ENCODE measurements around the gene MYADM. TPM values are rescaled to one million over a fixed set of nuclear protein-coding genes. Genes with fewer than 3 reads are reported as not detected.

Gene MYADM
- total and polyA plus RNA-seq, 4 donors, result 48.5 to 245 (median 79.1) TPM

DNA sequence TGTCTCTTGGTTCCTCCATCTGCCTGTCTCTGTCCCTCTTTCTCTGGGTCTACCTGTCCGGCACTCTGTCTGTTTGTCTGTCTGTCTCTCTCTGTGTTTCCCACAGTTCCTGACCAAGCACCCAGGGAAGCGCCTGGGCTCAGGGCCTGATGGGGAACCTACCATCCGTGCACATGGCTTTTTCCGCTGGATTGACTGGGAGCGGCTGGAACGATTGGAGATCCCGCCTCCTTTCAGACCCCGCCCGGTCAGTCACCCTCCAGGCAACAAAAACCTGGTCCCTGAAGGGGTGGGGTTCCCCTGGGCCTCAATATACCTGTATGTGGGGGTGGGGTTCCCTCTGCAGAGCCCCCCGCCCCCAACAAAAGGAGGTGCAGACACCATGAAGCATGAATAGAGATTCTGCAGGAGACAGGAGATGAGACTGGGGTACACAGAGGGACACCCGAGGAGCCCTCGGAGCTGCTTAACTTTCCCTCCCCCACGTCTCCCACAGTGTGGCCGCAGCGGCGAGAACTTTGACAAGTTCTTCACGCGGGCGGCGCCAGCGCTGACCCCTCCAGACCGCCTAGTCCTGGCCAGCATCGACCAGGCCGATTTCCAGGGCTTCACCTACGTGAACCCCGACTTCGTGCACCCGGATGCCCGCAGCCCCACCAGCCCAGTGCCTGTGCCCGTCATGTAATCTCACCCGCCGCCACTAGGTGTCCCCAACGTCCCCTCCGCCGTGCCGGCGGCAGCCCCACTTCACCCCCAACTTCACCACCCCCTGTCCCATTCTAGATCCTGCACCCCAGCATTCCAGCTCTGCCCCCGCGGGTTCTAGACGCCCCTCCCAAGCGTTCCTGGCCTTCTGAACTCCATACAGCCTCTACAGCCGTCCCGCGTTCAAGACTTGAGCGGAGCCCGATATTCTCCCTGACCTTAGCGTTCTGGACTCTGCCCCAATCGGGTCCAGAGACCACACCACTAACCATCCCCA lies 38.8 kb downstream of the MYADM start:
- H3K9ac ChIP-seq (ENCODE audit: insufficient read depth in 1 of 2, low read length in 2 of 2), result no peak overlapping the region
- WGBS, 2 donors, result 11 to 13% methylated on average over 47 to 48 of the region's 48 CpGs
- peaks cover 3 to 53% (median 30%) of the 10 kb centered on the region in 3 donors for H3K27me3 ChIP-seq (ENCODE audit: control insufficient read depth in 3 of 3, insufficient read depth in 3 of 3, low read length in 2 of 3)
- no peak for ATAC-seq (ENCODE audit: insufficient read depth, low FRiP score)
- H3K27ac ChIP-seq (ENCODE audit: low read depth in 1 of 2, low read length in 1 of 2), result no peak overlapping the region
- H3K4me1 ChIP-seq (ENCODE audit: control insufficient read depth in 5 of 5, insufficient read depth in 5 of 5, low read length in 5 of 5), result peaks cover 0 to 4% (median 0%) of the 10 kb centered on the region in 5 donors
- H3K36me3 ChIP-seq (ENCODE audit: control insufficient read depth in 4 of 4, insufficient read depth in 4 of 4, low read length in 4 of 4), result no peaks in the 10 kb centered on the region
- peaks cover 0 to 5% (median 0%) of the 10 kb centered on the region in 4 donors for H3K9me3 ChIP-seq (ENCODE audit: control insufficient read depth in 4 of 4, insufficient read depth in 3 of 4, low read length in 3 of 4)
- peak; percentile 53 for TF ChIP-seq CTCF (IDR thresholded peaks at IDR 0.05; ENCODE audit: control extremely low read depth, extremely low read depth)
- H3K4me3 ChIP-seq, result no peak overlapping the region
- DNase-seq, result no peak

- no peak for ATAC-seq (ENCODE audit: insufficient read depth, low FRiP score)
- H3K36me3 ChIP-seq (ENCODE audit: control insufficient read depth in 4 of 4, insufficient read depth in 4 of 4, low read length in 4 of 4), result no peaks in the 10 kb centered on the region
- 27% methylated on average over 14 of the region's 14 CpGs for WGBS, 2 donors
- no peak for TF ChIP-seq CTCF (IDR thresholded peaks at IDR 0.05; ENCODE audit: control extremely low read depth, extremely low read depth)
- H3K27me3 ChIP-seq (ENCODE audit: control insufficient read depth in 3 of 3, insufficient read depth in 3 of 3, low read length in 2 of 3), result peaks cover 8 to 59% (median 35%) of the 10 kb centered on the region in 3 donors
- no peak for DNase-seq
- H3K9ac ChIP-seq (ENCODE audit: insufficient read depth in 1 of 2, low read length in 2 of 2), result no peak overlapping the region
- no peak overlapping the region for H3K4me3 ChIP-seq
- H3K9me3 ChIP-seq (ENCODE audit: control insufficient read depth in 4 of 4, insufficient read depth in 3 of 4, low read length in 3 of 4), result peaks cover 0 to 5% (median 0%) of the 10 kb centered on the region in 4 donors
- no peak overlapping the region for H3K27ac ChIP-seq (ENCODE audit: low read depth in 1 of 2, low read length in 1 of 2)
- peaks cover 0 to 4% (median 0%) of the 10 kb centered on the region in 5 donors for H3K4me1 ChIP-seq (ENCODE audit: control insufficient read depth in 5 of 5, insufficient read depth in 5 of 5, low read length in 5 of 5)
These were observed 39.5 kb downstream of the MYADM start for GRCh38 chr19:53907193-53907581.

DNA sequence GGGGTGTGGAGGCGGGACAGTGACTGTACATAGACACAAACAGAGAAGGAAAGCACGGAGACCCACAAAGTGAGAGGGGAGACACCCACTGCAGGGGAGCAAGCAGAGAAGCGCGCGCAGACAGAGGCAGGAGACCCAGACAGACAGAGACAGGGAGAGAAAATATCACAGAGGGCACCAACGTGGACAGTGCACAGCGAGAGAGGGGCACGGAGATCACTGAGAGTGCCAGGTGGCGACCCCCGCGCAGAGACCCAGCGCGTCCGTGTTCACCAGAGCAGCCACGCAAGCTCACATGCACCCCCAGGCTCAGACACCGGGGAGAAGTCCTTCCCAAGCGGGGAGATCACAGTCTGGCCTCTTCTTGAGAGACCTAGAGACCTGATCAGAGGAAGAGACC lies 40.0 kb downstream of the MYADM start:
- no peak for DNase-seq
- no peak overlapping the region for H3K4me3 ChIP-seq
- WGBS, 2 donors, result 14 to 15% methylated on average over 15 to 17 of the region's 17 CpGs
- peaks cover 0 to 7% (median 0%) of the 10 kb centered on the region in 4 donors for H3K9me3 ChIP-seq (ENCODE audit: control insufficient read depth in 4 of 4, insufficient read depth in 3 of 4, low read length in 3 of 4)
- H3K36me3 ChIP-seq (ENCODE audit: control insufficient read depth in 4 of 4, insufficient read depth in 4 of 4, low read length in 4 of 4), result no peaks in the 10 kb centered on the region
- no peak for TF ChIP-seq CTCF (IDR thresholded peaks at IDR 0.05; ENCODE audit: control extremely low read depth, extremely low read depth)
- no peak overlapping the region for H3K27ac ChIP-seq (ENCODE audit: low read depth in 1 of 2, low read length in 1 of 2)
- peaks cover 0 to 4% (median 0%) of the 10 kb centered on the region in 5 donors for H3K4me1 ChIP-seq (ENCODE audit: control insufficient read depth in 5 of 5, insufficient read depth in 5 of 5, low read length in 5 of 5)
- no peak for ATAC-seq (ENCODE audit: insufficient read depth, low FRiP score)
- H3K27me3 ChIP-seq (ENCODE audit: control insufficient read depth in 3 of 3, insufficient read depth in 3 of 3, low read length in 2 of 3), result peaks cover 13 to 60% (median 35%) of the 10 kb centered on the region in 3 donors
- H3K9ac ChIP-seq (ENCODE audit: insufficient read depth in 1 of 2, low read length in 2 of 2), result no peak overlapping the region
